Inflammatory macrophage treated with lipopolysaccharide for 4 hours (primary cell): ENCODE data around the gene RNF144A.
"Not testable (repeated sequence)": the region's sequence is repeated elsewhere in the genome, so short reads cannot be mapped to it uniquely, and the experiment has no call there.

Source experiments
- DNase-seq: peaks from one replicate; pipeline ENCODE4 v3.0.0-alpha.2; 2020

The RNF144A gene

GRCh38 chr2:6977113-6977741 is 60.0 kb downstream of the RNF144A start:
- DNase-seq, result no peak

- DNase-seq, result no peak
Observed at GRCh38 chr2:6977786-6978185, 60.6 kb downstream of the RNF144A start.

- DNase-seq, result no peak
Observed at GRCh38 chr2:6978991-6979390, 61.8 kb downstream of the RNF144A start.

- no peak for DNase-seq
Observed at GRCh38 chr2:6982449-6982848, 65.2 kb downstream of the RNF144A start.

- DNase-seq, result no peak
Observed at GRCh38 chr2:6982934-6983589, 65.8 kb downstream of the RNF144A start.

- DNase-seq, result peak; percentile 40
Observed at GRCh38 chr2:6986301-6986911, 69.2 kb downstream of the RNF144A start.

- no peak for DNase-seq
Observed at GRCh38 chr2:6986912-6987361, 69.7 kb downstream of the RNF144A start.

- DNase-seq, result no peak
Observed at GRCh38 chr2:6990871-6991270, 73.7 kb downstream of the RNF144A start.

GRCh38 chr2:6992794-6993228 is 75.6 kb downstream of the RNF144A start:
- DNase-seq, result no peak

- no peak for DNase-seq
Observed at GRCh38 chr2:6993229-6993640, 76.0 kb downstream of the RNF144A start.

- DNase-seq, result no peak
Observed at GRCh38 chr2:6993936-6994335, 76.7 kb downstream of the RNF144A start.

- DNase-seq, result no peak
Observed at GRCh38 chr2:6994536-6995128, 77.4 kb downstream of the RNF144A start.

- DNase-seq, result no peak
Observed at GRCh38 chr2:6995391-6996097, 78.3 kb downstream of the RNF144A start.

GRCh38 chr2:6999211-6999877 is 82.1 kb downstream of the RNF144A start:
- DNase-seq, result no peak

GRCh38 chr2:7001395-7001794 is 84.2 kb downstream of the RNF144A start:
- not testable (repeated sequence) for DNase-seq

GRCh38 chr2:7003895-7004294 is 86.7 kb downstream of the RNF144A start:
- DNase-seq, result no peak

GRCh38 chr2:7004636-7005035 is 87.4 kb downstream of the RNF144A start:
- DNase-seq, result peak; percentile 78

GRCh38 chr2:7007488-7007845 is 90.3 kb downstream of the RNF144A start:
- DNase-seq, result no peak

- DNase-seq, result peak; percentile 58
Observed at GRCh38 chr2:7007846-7008741, 90.9 kb downstream of the RNF144A start.

- no peak for DNase-seq
Observed at GRCh38 chr2:7009207-7009911, 92.1 kb downstream of the RNF144A start.
